ENCODE results near the gene TEKT3. TPM values are rescaled to one million over a fixed set of nuclear protein-coding genes. Genes with fewer than 3 reads are reported as not detected.

Gene TEKT3
- total RNA-seq, 1 donor from 2014 or later = not detected

DNA sequence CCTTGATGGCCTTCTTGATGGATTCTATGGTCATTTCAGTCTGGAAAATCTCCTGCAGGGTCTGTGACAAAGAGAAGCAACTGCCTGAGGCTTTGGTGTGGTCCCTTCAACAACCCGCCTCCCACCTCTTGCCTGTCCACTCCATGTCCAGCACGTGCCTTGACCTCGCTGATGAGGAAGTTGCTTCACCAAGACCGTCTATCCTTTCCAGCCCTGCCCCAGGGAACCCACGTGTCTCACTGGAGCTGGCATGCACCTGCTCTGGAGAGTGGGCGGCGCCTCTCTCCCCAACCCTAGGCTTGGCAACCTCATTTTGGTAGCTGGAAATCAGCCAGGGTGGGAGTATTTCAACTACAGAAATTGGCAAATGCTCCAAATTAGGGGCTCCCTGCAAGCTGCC is 32.6 kb downstream of the TEKT3 start:
- Histone ChIP-seq H3K27ac (no peak overlapping the region), H3K4me1 (no peaks in the 10 kb centered on the region), H3K36me3 (no peaks in the 10 kb centered on the region), H3K9me3 (no peaks in the 10 kb centered on the region), H3K27me3 (no peaks in the 10 kb centered on the region), H3K4me3 (no peak overlapping the region)
- DNase-seq (ENCODE audit: low spot score in 2 of 2) = no peak
- intact Hi-C loops (cut with DNase I) = no loop called here
- TF ChIP-seq, protein P1, sequence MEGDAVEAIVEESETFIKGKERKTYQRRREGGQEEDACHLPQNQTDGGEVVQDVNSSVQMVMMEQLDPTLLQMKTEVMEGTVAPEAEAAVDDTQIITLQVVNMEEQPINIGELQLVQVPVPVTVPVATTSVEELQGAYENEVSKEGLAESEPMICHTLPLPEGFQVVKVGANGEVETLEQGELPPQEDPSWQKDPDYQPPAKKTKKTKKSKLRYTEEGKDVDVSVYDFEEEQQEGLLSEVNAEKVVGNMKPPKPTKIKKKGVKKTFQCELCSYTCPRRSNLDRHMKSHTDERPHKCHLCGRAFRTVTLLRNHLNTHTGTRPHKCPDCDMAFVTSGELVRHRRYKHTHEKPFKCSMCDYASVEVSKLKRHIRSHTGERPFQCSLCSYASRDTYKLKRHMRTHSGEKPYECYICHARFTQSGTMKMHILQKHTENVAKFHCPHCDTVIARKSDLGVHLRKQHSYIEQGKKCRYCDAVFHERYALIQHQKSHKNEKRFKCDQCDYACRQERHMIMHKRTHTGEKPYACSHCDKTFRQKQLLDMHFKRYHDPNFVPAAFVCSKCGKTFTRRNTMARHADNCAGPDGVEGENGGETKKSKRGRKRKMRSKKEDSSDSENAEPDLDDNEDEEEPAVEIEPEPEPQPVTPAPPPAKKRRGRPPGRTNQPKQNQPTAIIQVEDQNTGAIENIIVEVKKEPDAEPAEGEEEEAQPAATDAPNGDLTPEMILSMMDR (IDR thresholded peaks at IDR 0.05) = no peak

DNA sequence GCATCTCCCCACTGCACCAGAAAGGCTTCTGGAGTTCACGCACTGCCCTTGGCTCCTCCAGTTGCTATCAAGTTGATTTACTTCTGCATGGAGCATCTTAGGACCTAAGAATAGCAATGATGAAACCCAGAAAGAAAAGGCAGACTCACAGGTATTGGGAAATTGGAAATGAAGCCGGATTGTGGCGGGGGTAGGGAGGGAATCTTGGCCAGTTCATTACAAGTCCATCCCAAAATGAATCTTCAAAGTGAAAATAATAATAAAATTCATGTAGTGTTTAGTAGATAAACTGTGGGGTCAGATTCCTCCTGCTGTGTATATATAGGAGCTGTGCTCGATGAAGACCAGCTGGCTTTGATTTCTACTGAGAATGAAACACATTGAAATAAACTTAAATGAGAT is 33.7 kb downstream of the TEKT3 start:
- no peaks in the 10 kb centered on the region for H3K27me3 ChIP-seq
- H3K27ac ChIP-seq = no peak overlapping the region
- TF ChIP-seq, protein P1 (IDR thresholded peaks at IDR 0.05) = no peak
- no peak for DNase-seq (ENCODE audit: low spot score in 2 of 2)
- intact Hi-C loops (cut with DNase I) = no loop called here
- no peaks in the 10 kb centered on the region for H3K9me3 ChIP-seq
- H3K4me3 ChIP-seq = no peak overlapping the region
- no peaks in the 10 kb centered on the region for H3K4me1 ChIP-seq
- no peaks in the 10 kb centered on the region for H3K36me3 ChIP-seq

DNA sequence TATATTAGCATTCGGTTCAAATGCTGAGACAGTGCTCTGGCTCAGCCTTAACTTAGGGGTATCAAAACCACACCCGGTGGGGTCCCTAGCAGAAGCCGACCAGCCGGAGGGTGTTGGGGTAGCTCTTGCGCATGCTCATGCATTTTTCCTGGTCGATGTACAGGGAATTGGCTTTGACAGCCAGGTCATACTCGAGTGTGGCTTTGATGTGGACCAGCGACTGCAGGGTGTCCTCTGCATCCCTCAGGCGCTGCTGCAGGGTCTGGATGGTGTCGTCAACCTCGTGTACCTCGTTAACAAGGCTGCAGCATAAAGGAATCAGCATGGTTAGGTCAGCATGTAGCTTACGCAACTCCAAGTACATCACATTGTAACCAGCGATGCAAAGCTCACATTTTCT is 37.5 kb downstream of the TEKT3 start:
- H3K4me1 ChIP-seq = no peaks in the 10 kb centered on the region
- TF ChIP-seq, protein P1 (IDR thresholded peaks at IDR 0.05) = no peak
- intact Hi-C loops (cut with DNase I) = no loop called here

DNA sequence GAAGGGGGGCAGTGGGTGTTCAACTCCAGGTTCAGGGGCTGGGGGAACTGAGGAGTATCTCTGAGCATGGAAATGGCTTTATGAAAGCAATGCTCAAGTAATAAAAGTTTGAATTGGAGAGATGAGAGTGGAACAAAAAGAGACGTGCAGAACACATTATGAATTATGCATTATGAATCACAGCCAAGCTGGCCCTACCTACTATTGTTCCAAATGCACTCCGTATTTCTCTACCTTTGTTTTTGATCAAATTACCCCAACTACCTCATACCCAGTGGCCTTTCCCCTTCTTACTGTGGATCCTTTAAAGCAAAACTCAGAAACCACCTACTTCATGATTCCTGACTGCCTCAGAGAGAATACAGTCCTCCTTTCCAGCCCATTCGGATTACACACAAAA is 38.1 kb downstream of the TEKT3 start:
- Histone ChIP-seq H3K27me3 (no peaks in the 10 kb centered on the region), H3K4me3 (no peak overlapping the region), H3K36me3 (no peaks in the 10 kb centered on the region), H3K9me3 (no peaks in the 10 kb centered on the region), H3K4me1 (no peaks in the 10 kb centered on the region), H3K27ac (no peak overlapping the region)
- intact Hi-C loops (cut with DNase I) = no loop called here
- TF ChIP-seq, protein P1 (IDR thresholded peaks at IDR 0.05) = no peak
- DNase-seq (ENCODE audit: low spot score in 2 of 2) = no peak

More for the DNA sequence above, 37.5 kb downstream of the TEKT3 start:
- Histone ChIP-seq H3K27ac (no peak overlapping the region), H3K27me3 (no peaks in the 10 kb centered on the region), H3K9me3 (no peaks in the 10 kb centered on the region), H3K36me3 (no peaks in the 10 kb centered on the region), H3K4me3 (no peak overlapping the region)
- no peak for DNase-seq (ENCODE audit: low spot score in 2 of 2)

DNA sequence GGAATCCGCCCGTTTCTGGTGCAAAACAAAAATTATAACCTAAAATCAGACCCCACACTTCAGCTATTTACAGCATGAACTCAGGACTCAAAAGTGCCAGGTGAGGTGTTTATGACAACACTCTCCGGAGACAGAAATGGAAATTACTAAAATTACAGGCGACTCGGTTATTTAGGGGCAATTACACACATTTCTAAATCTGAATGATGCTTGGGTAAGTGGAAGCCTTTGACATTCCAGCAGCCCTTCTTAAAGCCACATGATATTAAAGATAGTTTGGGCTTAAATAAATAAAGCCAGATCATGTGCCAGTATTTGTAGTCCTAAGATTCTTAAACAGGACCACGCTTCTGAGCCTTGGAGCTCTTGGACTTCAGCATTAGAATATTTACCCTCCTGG is 39.6 kb downstream of the TEKT3 start:
- H3K4me3 ChIP-seq = no peak overlapping the region
- no peak for DNase-seq (ENCODE audit: low spot score in 2 of 2)
- intact Hi-C loops (cut with DNase I) = no loop called here
- H3K27me3 ChIP-seq = no peaks in the 10 kb centered on the region
- H3K27ac ChIP-seq = no peak overlapping the region
- TF ChIP-seq, protein P1 (IDR thresholded peaks at IDR 0.05) = no peak
- H3K9me3 ChIP-seq = no peaks in the 10 kb centered on the region
- H3K36me3 ChIP-seq = no peaks in the 10 kb centered on the region
- H3K4me1 ChIP-seq = no peaks in the 10 kb centered on the region

DNA sequence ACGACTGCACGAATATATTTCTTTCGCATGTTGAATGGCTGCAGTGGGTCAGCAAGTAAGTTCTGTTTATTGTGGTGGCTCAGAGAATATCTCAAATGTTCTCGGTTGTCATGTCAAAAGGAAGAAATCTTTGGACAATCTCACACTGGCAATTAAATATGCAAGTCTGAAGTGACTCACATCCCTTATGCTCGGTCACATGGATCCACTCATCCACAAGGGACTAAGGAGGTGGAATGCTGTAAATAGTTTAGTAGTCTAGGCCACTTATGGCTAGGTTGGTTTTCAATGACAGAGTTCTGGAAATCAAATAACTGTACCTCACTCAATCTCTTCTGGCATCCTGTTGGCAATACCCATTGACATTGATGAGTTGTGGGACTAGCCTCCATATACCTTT is 43.2 kb downstream of the TEKT3 start:
- DNase-seq (ENCODE audit: low spot score in 2 of 2) = no peak
- no peak overlapping the region for H3K4me3 ChIP-seq

More for the DNA sequence above, 43.2 kb downstream of the TEKT3 start:
- intact Hi-C loops (cut with DNase I) = no loop called here
- TF ChIP-seq, protein P1 (IDR thresholded peaks at IDR 0.05) = no peak
- no peaks in the 10 kb centered on the region for H3K36me3 ChIP-seq
- H3K4me1 ChIP-seq = no peaks in the 10 kb centered on the region
- H3K27me3 ChIP-seq = no peaks in the 10 kb centered on the region
- no peak overlapping the region for H3K27ac ChIP-seq
- no peaks in the 10 kb centered on the region for H3K9me3 ChIP-seq

Data from ascending aorta (tissue), 2 donors.